HepG2 (cell line): ENCODE measurements around the gene SLC38A9. TPM values are rescaled to one million over a fixed set of nuclear protein-coding genes. Genes with fewer than 3 reads are reported as not detected.

ENCODE experiments used
- ATAC-seq: fragments of 200-7000 bp; cut with Tn5 transposase; 3 replicates; pipeline ENCODE4 v1.9.1; 2020; ENCODE audit warnings: mild to moderate bottlenecking, moderate library complexity
- BruUV-seq: library from RNA; stranded (reverse); fragments of 400-500 nt; replicated peaks from 2 replicates; lab custom pipeline; 2021; lab: Mats Ljungman, UMichigan
- CTCF ChIA-PET: fragments of 300-600 bp; formaldehyde crosslinking; extraction: SDS; loops from one replicate; lab custom pipeline; 2021; ENCODE audit warnings: low total read pairs, inconsistent platforms, low intra/inter-chr PET ratio; lab: Yijun Ruan, JAX
- POLR2A ChIA-PET: fragments of 350-600 bp; sonication (Branson Sonifier 250); formaldehyde crosslinking; loops from one replicate; lab custom pipeline; 2020; ENCODE audit warnings: antibody characterized with exemption, inconsistent platforms; lab: Yijun Ruan, JAX
- DNase-seq: peaks from one replicate; pipeline ENCODE4 v3.0.0-alpha.2; 2015; ENCODE audit warnings: low spot score
- FAIRE-seq: peaks from 3 replicates; lab custom pipeline; 2011; peaks lifted over from hg19 to GRCh38; lab: Jason Lieb, UNC
- H2AFZ ChIP-seq: one replicate; pipeline ENCODE4 v1.6.1; 2011; ENCODE audit warnings: low read length, inconsistent platforms
- H3K27ac ChIP-seq: fragments of 300-600 bp; 3 replicates; pipeline ENCODE4 v1.8.0; 2011; ENCODE audit warnings: mixed run types, mild to moderate bottlenecking, mixed read lengths, low read length, inconsistent platforms; ENCODE audit not compliant: insufficient read depth; ENCODE audit errors: extremely low read length
- H3K27me3 ChIP-seq, 2 experiments: fragments of 200-600 bp in 1 of 2; 2 replicates in 1 of 2; 3 replicates in 1 of 2; pipeline versions ENCODE4 v1.6.0 to v1.8.0; 2011; ENCODE audit warnings: low read length in 2 of 2, mild to moderate bottlenecking in 2 of 2, moderate library complexity in 2 of 2, inconsistent platforms in 1 of 2; ENCODE audit not compliant: insufficient read depth in 2 of 2, control insufficient read depth in 1 of 2
- H3K36me3 ChIP-seq, 2 experiments: fragments of 200-600 bp in 1 of 2; replicated peaks in 1 of 2; 2 replicates in 1 of 2; 3 replicates in 1 of 2; pipeline versions ENCODE4 v1.5.1 to v1.8.0; 2011; ENCODE audit warnings: low read length in 2 of 2, inconsistent platforms in 1 of 2; ENCODE audit not compliant: insufficient read depth in 2 of 2, control insufficient read depth in 1 of 2
- H3K4me1 ChIP-seq: 2 replicates; pipeline ENCODE4 v1.5.1; 2012; ENCODE audit warnings: low read length, inconsistent platforms; ENCODE audit not compliant: insufficient read depth
- H3K4me2 ChIP-seq: 2 replicates; pipeline ENCODE4 v1.6.0; 2011; ENCODE audit warnings: low read depth, low read length, inconsistent platforms
- H3K4me3 ChIP-seq, 3 experiments: fragments of 200-600 bp in 1 of 3; sonication (generic), shearing (Covaris generic) in 1 of 3; replicated peaks in 1 of 3; 2 replicates each; pipeline ENCODE4 v1.5.1; 2011 to 2016; ENCODE audit warnings: low read length in 3 of 3, inconsistent platforms in 2 of 3, low read depth in 2 of 3, mild to moderate bottlenecking in 2 of 3, control low read depth in 1 of 3, mixed read lengths in 1 of 3; ENCODE audit not compliant: insufficient read depth in 1 of 3
- H3K79me2 ChIP-seq: one replicate; pipeline ENCODE4 v1.6.1; 2011; ENCODE audit warnings: low read length, inconsistent platforms; ENCODE audit not compliant: insufficient read depth
- H3K9ac ChIP-seq: 2 replicates; pipeline ENCODE4 v1.6.0; 2011; ENCODE audit warnings: mild to moderate bottlenecking, low read depth, low read length, inconsistent platforms; ENCODE audit not compliant: insufficient read depth
- H3K9me3 ChIP-seq: 2 replicates; pipeline ENCODE4 v1.5.1; 2012; ENCODE audit warnings: mild to moderate bottlenecking, low read length
- H4K20me1 ChIP-seq: 2 replicates; pipeline ENCODE4 v1.6.0; 2011; ENCODE audit warnings: inconsistent platforms, mild to moderate bottlenecking, low read length, moderate library complexity; ENCODE audit not compliant: insufficient read depth
- HNF4G ChIP-seq, 2 experiments: sonication (generic) in 1 of 2; formaldehyde crosslinking in 1 of 2; IDR thresholded peaks; 2 replicates each; pipeline versions ENCODE4 v1.4.0 to v1.6.1; 2011 to 2020; ENCODE audit warnings: borderline replicate concordance in 2 of 2, low read depth in 2 of 2, mild to moderate bottlenecking in 2 of 2, low read length in 1 of 2, missing genetic modification reagents in 1 of 2, moderate library complexity in 1 of 2
- MAX ChIP-seq: IDR thresholded peaks from 2 replicates; pipeline ENCODE4 v1.6.1; 2012; ENCODE audit warnings: inconsistent platforms
- MXD1 ChIP-seq: sonication (generic); formaldehyde crosslinking; IDR thresholded peaks from 2 replicates; pipeline ENCODE4 v1.4.0; 2020; ENCODE audit warnings: mild to moderate bottlenecking, missing genetic modification reagents
- SIX1 ChIP-seq: sonication (generic); formaldehyde crosslinking; IDR thresholded peaks from 2 replicates; pipeline ENCODE4 v1.4.0; 2020; ENCODE audit warnings: missing genetic modification reagents, borderline replicate concordance
- TCF12 ChIP-seq, 2 experiments: fragments of 450-650 bp in 1 of 2; sonication (generic) in 1 of 2; formaldehyde crosslinking in 1 of 2; IDR thresholded peaks; 2 replicates each; pipeline versions ENCODE4 v1.6.1 to v1.8.0; 2017 to 2022; ENCODE audit warnings: antibody characterized with exemption in 1 of 2, mild to moderate bottlenecking in 1 of 2, missing genetic modification reagents in 1 of 2, moderate library complexity in 1 of 2
- ZNF207 ChIP-seq: fragments of 450-650 bp; IDR thresholded peaks from 2 replicates; pipeline ENCODE4 v1.6.1; 2016; ENCODE audit warnings: antibody characterized with exemption, borderline replicate concordance
- ZNF329 ChIP-seq: sonication (generic); formaldehyde crosslinking; IDR thresholded peaks from 2 replicates; pipeline ENCODE4 v1.9.0; 2021; ENCODE audit warnings: low read depth, mild to moderate bottlenecking, missing genetic modification reagents
- ZNF598 ChIP-seq: sonication (generic); formaldehyde crosslinking; IDR thresholded peaks from 2 replicates; pipeline ENCODE4 v1.5.1; 2020; ENCODE audit warnings: mild to moderate bottlenecking, missing genetic modification reagents, borderline replicate concordance
- WGBS: methylation state at CpG from one replicate; pipeline ENCODE4 v1.1.6; 2017; ENCODE audit warnings: low lambda C conversion rate; 5-methylcytosine and 5-hydroxymethylcytosine counted together
- in situ Hi-C: cut with HindIII; loops from 2 replicates; pipeline ENCODE4 v1.10.0; 2017; ENCODE audit warnings: low pct_unique_long_range_greater_than_20kb; ENCODE audit not compliant: extremely low pct_ligation_motif_present
- intact Hi-C: fragments of 100-400 bp; cut with micrococcal nuclease; formaldehyde crosslinking; loops from one replicate; pipeline ENCODE4 v1.10.0; 2022; ENCODE audit not compliant: unreplicated experiment
- polyA plus RNA-seq, 8 experiments: library from polyadenylated mRNA; depleted of rRNA in 3 of 8; stranded (reverse) in 7 of 8; unstranded in 1 of 8; fragments of >200 nt; fragmentation: Illumina TruSeq in 4 of 8; extraction: Trizol in 4 of 8; gene quantifications; 2 replicates each; pipeline versions ENCODE4 v1.2.1 to v1.2.3, GENCODE V29; 2011 to 2016; ENCODE audit warnings: low read depth in 4 of 8, missing spikeins in 1 of 8, mixed read lengths in 1 of 8; ENCODE audit not compliant: insufficient read depth in 1 of 8
- total RNA-seq, 5 experiments: library from RNA; depleted of rRNA; stranded (reverse); fragments of >200 nt; fragmentation: Illumina TruSeq; extraction: Trizol; gene quantifications; 2 replicates each; pipeline ENCODE4 v1.2.3, GENCODE V29; 2016; ENCODE audit warnings: low read depth in 1 of 5

Gene SLC38A9
- total and polyA plus RNA-seq, 2 of the 13 experiments (the other 11 are each of a cell fraction or from before 2014, with no cell fraction given): 19.3 to 36.0 TPM

- CTCF ChIA-PET: no interaction called here
- intact Hi-C loops: no loop called here
Measured at GRCh38 chr5:55706230-55706629, 5.9 kb downstream of the SLC38A9 start.

GRCh38 chr5:55702598-55703345, 9.4 kb downstream of the SLC38A9 start:
- in situ Hi-C loops: no loop called here

More at GRCh38 chr5:55706230-55706629, 5.9 kb downstream of the SLC38A9 start:
- Histone ChIP-seq H3K27ac (no peak overlapping the region), H3K4me1 (no peaks in the 10 kb centered on the region), H4K20me1 (no peaks in the 10 kb centered on the region), H3K4me3 (no peak overlapping the region), H3K79me2 (peaks cover 1% of the 10 kb centered on the region), H3K36me3 (peaks cover 0 to 9% of the 10 kb centered on the region in 2 experiments; a peak in 1 of 5 replicates), H3K4me2 (no peak overlapping the region), H3K9ac (no peak overlapping the region), H3K27me3 (no peaks in the 10 kb centered on the region), H2AFZ (no peak overlapping the region), H3K9me3 (no peaks in the 10 kb centered on the region)
- TF ChIP-seq SIX1 (no peak), ZNF598 (CRISPR knock-in tag) (no peak), HNF4G (IDR thresholded peaks at IDR 0.05; ENCODE audit: borderline replicate concordance, low read depth, low read length) (no peak), HNF4G (CRISPR knock-in tag; IDR thresholded peaks at IDR 0.05; ENCODE audit: borderline replicate concordance, low read depth) (no peak), ZNF207 (no peak), TCF12 (IDR thresholded peaks at IDR 0.05) (no peak), TCF12 (CRISPR knock-in tag; IDR thresholded peaks at IDR 0.05) (no peak), ZNF329 (no peak), MAX (no peak)
- DNase-seq (no peak), ATAC-seq (no peak), FAIRE-seq (no peak)
- POLR2A ChIA-PET: no interaction called here
- BruUV-seq: no TSS peak
- in situ Hi-C loops: no loop called here

More at GRCh38 chr5:55702598-55703345, 9.4 kb downstream of the SLC38A9 start:
- H3K4me2 ChIP-seq: no peak overlapping the region
- BruUV-seq: no TSS peak
- H2AFZ ChIP-seq: no peak overlapping the region
- H3K4me3 ChIP-seq: no peak overlapping the region
- no peak for FAIRE-seq
- intact Hi-C loops: no loop called here
- peaks cover 0 to 5% of the 10 kb centered on the region in 2 experiments; a peak in 1 of 5 replicates for H3K36me3 ChIP-seq
- no peaks in the 10 kb centered on the region for H3K9me3 ChIP-seq
- ATAC-seq: no peak
- no peak overlapping the region for H3K9ac ChIP-seq
- TF ChIP-seq MXD1 (CRISPR knock-in tag): no peak
- 79% methylated on average over 1 of the region's 1 CpG for WGBS
- H3K27ac ChIP-seq: no peak overlapping the region
- H4K20me1 ChIP-seq: no peaks in the 10 kb centered on the region
- no peak for DNase-seq
- no peaks in the 10 kb centered on the region for H3K4me1 ChIP-seq
- POLR2A ChIA-PET: no interaction called here
- no peaks in the 10 kb centered on the region for H3K27me3 ChIP-seq
- CTCF ChIA-PET: no interaction called here
- H3K79me2 ChIP-seq: no peaks in the 10 kb centered on the region
